GM19397 (cell line): ENCODE results near the gene CYSRT1.
"Not testable (repeated sequence)": the region's sequence is repeated elsewhere in the genome, so short reads cannot be mapped to it uniquely, and the experiment has no call there.

ENCODE experiments used
- ATAC-seq: cut with Tn5 transposase; IDR thresholded peaks from one replicate; pipeline ENCODE4 v1.9.1; 2021; ENCODE audit warnings: mild to moderate bottlenecking, moderate library complexity; ENCODE audit not compliant: unreplicated experiment

Gene CYSRT1

DNA sequence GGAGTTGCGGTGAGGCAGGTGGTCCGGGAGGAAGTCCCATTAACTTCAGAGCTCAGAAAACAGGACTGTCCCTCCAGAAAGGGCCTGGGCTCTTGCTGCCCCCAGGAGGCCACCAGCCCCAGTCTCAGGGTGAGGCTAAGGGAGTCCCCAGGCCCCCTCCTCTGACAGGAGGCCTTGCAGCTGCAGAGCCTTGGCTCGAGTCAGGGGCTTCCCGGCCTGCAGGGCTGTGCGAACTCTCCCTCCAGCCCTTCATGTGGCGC is 22.9 kb downstream of the CYSRT1 start:
- no peak for ATAC-seq

DNA sequence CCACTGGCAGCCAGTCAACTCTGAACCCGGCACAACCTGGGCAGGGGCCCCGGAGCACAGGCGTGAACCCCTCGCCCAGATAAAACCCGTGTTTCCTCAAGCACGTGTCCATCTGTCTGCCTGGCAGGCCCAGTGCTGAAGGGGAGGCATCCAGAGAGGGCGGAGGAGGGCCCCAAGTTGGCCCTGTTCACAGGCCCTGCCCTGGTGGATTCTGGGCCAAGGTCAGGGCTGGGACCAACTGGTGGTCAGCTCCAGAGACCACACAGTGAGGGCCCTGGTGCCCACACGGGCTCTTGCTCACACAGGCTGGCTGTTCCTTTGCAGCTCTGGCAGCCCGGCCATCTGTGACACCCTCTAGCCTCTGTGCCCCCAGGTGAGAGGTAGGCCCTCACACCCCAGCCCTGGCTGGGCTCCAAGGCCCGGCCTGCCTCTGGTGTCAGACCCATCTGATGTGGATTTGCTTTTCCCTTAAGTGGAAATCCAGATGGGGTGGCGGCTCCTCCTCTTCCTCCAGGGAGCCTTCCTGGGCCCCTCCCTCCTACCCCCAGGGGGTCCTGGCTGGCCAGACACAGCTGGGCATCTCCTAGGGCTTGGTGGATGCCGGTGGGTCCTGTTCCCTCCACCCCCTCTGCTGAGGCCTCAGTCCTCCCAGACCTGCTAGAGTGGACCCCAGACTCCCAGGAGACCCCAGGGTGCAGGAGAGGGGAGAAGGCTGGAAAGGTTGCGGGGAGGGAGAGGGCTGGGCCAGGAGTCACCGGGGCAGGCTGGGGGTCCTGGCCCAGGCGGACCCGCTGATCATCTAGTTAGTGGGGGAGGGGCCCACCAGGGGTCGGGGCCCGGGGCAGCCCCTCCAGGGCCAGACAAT is 25.6 kb downstream of the CYSRT1 start:
- ATAC-seq = no peak

DNA sequence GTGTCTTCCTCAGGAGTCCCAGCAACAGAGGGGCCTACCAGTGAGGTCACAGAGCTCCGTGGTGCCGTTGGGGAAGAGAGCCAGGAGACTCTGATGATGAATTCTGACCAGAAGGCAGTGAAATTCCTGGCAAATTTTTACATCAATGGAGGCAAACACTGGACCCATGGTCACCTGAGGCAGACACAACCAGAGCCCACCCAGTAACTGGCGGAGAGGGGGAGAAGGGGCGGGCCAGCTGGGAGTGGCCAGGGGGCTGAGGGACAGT is 26.2 kb downstream of the CYSRT1 start, which contains the start of gene STPG3:
TSS of gene STPG3 (plus strand) at position 93 of the 268 bp plus-strand sequence. CDS start at position 94, 1 bp downstream.
- no peak for ATAC-seq

DNA sequence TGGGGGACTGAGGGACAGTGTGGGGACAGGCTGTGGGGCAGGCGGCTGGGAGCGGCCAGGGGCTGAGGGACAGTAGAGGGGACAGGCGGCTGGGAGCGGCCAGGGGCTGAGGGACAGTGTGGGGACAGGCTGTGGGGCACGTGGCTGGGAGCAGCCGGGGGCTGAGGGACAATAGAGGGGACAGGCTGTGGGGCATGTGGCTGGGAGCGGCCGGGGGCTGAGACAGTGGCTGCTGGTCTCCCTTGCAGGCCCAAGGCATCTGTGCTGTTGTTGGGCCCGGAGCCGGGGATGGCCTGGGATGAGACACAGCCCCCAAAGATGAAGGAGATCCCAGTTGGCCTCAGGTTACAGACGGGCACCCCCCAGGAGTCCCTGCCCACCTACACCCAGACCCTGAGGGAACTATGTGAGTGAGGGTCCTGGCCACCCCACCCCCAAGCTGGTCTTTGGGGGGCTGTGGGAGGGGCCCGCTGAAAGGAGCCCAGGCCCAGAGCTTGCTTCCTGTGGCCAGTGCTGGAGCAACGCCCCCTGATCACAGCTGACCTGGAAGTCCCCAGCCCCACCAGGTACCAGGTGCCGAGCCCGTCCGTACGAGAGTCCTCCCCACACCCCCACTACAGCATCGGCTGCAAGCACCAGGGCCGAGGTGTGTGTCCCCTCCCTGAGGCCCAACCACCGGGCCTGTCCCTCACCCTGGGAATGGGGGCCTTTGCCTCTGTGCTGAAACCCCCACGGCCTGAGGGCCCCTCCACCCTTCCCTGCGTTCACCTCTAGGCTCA is 26.7 kb downstream of the CYSRT1 start:
- no peak for ATAC-seq

DNA sequence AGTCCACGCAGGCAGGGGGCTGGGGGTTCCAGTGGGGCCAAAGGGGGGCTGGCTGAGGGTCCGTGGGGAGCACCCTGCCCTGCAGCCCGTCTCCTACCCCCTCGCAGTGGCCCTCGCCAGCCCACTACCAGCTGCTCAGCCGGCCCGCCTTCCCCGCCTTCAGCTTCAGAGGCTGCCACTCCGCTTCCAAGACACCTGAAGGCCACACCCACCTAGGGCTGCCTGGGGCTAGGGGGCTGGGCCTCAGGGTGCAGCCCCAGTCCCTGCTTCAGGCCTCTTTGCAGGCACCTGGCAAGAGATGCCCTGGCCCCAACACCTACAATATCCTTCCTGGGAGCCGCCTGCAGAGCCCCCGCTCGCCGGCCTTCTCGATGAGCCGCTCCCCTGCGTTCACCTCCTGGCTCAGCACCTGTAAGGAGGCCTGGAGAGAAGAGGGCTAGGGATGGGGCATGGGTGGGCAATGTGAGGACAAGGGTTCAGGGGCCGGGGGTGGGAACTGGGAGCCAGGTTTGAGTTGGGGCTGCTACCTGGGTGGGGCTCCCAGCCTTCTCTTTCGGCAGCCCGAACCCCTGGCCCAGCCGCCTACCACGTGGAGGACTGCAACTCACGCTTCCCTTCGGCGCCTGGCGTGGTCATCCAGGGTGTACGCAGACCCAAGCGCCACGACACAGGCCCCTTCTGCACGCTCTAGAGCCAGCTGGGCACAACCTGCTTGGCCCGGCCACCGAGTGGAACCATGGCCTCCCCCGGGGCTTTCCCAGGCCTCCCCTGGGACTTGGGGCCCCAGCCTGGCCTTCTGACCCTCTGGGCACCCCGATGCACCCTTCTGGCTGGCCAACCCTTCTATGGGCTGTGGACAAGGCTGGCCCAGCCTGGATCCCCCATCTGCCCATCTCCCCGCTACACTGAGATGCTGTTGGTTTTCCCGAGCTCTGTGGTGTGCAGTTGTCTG is 27.9 kb downstream of the CYSRT1 start:
- ATAC-seq = no peak

DNA sequence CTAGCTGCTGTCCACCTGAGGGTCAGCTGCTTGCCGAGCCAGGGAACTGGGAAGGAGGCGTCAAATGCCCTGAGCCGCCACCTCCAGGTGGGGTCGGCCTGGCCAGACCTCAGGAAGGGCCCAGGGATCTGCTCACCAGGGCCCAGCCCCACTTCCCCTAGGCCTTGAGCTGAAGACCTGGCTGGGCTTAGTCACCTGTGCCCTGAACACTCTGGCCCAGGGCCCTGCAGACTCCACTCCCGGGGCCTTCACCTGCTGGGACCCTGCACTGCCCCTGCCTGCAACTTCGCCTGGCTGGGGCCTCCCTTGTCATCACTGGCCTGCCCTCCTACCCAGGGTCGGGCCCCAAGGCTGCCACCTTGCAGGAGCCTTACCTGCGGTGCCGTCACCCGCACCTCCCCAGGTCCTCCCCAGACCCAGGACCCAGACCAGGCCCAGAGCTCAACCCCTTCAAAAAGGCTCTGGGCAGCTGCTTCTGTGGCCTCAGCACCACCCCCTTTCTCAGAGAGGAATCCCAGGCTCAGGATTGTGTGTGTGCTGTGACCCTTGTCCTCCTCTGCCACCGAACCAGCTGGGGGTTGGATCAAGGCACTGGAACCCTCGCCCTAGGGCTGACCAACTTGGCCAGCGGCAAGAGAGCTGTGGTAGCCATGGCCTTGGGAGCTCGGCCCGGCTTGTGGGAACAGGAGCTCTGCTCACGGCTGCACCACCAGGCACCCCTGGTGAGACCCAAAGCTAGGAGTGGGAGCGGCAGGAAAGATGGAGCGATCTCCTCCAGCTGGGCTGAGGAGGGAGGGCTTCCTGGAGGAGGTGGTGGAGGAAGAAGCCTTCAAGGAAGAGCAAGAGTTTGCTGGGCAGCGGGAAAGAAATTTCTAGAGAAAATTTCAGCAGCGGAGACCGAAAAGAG is 29.0 kb downstream of the CYSRT1 start:
- no peak for ATAC-seq

DNA sequence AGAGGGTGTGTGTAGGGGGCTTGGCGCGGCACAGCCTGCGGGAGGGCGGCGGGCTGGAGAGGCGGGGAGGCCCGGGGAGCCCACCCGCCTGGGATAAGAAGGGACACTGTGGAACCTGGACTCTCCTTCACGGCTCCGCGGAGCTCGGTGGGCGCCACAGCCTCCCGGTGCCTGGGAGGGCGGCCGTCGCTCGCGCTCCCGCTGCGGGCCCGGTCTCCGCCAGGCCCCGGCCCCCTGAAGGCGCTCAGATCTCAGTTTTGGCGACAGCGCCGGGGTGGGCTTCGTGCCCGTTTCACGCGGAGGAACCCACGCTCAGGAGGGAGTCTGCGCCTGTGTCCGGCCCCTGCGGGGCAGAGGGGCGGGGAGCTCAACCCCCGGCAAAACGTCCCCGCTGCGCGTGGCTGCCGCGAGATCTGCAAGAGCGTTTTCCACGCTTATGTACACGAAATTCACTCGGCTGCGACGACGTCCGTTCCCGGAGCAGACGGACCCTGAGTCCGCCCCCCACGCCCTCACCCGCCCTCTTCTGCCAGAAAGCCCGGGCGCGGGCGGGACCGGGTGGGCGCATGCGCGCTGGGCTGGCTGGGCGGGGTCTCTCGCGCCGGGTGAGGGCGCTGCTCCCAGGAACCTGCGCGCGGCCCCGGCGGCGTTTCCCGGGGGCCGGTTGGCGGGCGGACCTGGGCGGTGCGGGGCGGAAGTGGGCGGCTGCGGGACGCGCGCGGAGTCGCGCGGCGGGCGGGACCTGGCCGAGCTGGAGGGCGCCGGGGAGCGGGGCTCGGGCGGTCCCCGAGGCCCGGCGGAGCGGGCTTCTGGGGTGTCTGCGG is 29.9 kb downstream of the CYSRT1 start, which contains the start of gene NELFB:
TSS of gene NELFB (plus strand) at position 704 of the 824 bp plus-strand sequence.
- ATAC-seq = peak; percentile 88

DNA sequence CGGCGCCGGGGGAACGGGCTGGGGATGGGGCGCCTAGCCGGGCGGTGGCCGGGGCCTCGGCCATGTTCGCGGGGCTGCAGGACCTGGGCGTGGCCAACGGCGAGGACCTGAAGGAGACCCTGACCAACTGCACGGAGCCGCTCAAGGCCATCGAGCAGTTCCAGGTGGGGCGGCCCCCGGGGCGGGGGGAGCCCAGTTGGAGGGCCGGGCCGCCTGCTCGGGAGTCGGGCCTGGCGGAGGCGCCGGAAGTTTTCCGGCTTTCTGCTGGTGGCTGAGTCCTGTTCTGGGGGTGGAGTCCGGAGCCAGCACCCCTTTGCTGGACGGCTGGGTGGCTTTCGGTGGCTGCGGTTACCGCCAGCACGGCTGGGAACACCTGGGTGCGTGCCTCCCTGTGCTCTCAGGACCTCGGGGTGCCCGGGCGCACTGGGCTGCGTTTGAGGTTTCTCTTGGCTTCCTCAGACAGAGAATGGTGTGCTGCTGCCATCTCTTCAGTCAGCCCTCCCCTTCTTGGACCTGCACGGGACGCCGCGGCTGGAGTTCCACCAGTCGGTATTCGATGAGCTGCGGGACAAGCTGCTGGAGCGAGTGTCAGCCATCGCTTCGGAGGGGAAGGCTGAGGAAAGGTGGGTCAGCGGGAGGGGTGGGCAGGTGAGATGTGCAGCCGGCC is 30.6 kb downstream of the CYSRT1 start:
- ATAC-seq = no peak

DNA sequence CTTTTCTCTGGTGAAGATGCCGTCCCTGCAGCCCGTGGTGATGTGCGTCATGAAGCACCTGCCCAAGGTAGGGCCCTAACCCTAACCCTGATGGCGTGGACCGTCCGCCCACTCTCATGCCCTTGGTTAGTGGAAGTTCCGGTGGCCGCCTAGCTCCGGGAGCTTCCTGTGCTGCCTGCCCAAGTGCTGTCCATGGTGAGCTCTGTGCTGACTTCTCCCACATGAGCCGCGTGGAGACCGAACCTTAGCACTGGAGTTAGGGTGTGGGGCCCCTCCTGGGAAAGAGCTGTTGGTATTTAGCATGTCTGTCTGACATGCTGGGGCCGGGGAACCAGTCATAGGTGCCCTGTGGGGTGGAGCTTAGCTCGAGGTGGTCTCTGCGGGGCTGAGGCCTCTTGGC is 31.4 kb downstream of the CYSRT1 start:
- no peak for ATAC-seq

DNA sequence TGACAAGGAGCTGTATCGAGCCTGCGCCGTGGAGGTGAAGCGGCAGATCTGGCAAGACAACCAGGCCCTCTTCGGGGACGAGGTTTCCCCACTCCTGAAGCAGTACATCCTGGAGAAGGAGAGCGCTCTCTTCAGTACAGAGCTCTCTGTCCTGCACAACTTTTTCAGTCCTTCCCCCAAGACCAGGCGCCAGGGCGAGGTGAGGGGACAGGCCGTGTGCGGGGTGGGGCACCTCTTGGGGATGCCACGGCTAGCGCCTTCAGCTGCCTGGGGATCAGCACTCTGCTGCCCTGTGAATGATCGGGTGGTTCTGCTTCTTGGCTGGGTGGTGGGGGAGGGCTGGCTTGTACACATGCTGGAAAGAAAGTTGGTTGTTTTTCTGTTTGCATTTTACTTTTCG is 31.9 kb downstream of the CYSRT1 start:
- ATAC-seq = no peak

DNA sequence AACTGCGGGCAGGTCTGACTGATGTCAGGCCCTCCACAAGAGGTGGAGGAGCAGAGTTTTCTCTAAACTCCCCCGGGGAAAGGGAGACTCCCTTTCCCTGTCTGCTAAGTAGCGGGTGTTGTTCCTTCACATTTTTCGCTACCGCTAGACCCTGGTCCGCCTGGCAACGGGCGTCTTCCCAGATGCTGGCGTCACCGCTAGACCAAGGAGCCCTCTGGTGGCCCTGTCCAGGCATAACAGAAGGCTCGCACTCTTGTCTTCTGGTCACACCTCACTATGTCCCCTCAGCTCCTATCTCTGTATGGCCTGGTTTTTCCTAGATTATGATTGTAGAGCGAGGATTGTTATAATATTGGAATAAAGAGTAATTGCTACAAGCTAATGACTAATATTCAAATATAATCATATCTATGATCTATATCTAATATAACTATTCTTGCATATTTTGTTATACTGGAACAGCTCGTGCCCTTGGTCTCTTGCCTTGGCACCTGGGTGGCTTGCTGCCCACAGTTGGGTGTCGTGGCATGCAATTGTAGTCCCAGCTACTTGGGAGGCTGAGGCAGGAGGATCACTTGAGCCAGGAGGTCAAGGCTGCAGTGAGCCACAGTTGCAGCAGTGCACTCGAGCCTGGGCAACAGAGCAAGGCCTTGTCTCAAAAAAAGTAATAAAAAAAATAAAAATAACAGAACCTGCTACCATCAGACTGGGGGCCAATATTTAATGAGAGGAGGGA is 37.4 kb downstream of the CYSRT1 start:
- ATAC-seq = not testable (repeated sequence)

DNA sequence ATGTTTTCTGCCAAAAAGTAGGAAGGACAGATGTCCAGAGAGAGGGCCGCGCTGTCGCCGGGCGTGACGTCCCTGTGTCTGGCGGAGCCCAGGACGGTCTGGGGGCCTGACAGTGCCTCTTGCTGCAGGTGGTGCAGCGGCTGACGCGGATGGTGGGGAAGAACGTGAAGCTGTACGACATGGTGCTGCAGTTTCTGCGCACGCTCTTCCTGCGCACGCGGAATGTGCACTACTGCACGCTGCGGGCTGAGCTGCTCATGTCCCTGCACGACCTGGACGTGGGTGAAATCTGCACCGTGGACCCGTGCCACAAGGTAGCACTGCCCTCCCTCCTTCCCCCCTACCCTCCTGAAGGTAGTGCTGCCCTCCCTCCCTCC is 37.9 kb downstream of the CYSRT1 start:
- ATAC-seq = no peak

DNA sequence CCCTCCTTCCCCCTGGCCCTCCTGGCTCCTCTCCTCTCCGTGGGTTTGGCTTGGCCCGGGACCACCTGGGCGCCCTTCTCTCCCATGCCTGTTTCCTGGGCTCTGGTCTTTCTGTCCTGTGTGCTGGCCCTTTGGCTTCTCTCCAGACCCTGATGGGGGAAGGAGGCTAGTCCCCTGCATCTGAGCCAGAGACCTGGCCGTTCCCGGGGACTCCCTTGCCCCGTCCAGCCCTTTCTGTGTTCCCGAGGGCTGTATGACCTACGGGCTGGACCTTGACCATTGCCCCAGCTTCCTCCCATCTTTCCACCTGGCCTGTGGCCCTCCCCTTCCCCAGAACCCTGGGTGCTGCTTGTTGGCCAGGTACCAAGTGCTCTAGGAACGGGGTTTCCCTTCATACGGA is 38.5 kb downstream of the CYSRT1 start:
- ATAC-seq = no peak

DNA sequence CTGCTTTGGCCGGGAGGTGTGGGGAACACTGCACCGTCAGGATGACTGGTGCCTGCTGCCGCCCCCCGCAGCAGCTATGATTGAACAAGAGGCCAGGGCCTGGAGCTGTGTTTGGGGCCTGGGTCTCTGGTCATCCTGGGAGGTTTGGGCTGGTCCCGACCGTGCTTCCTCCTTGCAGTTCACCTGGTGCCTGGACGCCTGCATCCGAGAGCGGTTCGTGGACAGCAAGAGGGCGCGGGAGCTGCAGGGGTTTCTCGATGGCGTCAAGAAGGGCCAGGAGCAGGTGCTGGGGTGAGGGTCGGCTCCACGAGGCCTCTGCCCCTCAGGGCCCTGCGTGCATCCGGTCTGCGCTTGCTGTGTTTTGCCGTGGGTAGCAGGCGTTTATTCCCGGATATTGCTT is 39.1 kb downstream of the CYSRT1 start:
- no peak for ATAC-seq

DNA sequence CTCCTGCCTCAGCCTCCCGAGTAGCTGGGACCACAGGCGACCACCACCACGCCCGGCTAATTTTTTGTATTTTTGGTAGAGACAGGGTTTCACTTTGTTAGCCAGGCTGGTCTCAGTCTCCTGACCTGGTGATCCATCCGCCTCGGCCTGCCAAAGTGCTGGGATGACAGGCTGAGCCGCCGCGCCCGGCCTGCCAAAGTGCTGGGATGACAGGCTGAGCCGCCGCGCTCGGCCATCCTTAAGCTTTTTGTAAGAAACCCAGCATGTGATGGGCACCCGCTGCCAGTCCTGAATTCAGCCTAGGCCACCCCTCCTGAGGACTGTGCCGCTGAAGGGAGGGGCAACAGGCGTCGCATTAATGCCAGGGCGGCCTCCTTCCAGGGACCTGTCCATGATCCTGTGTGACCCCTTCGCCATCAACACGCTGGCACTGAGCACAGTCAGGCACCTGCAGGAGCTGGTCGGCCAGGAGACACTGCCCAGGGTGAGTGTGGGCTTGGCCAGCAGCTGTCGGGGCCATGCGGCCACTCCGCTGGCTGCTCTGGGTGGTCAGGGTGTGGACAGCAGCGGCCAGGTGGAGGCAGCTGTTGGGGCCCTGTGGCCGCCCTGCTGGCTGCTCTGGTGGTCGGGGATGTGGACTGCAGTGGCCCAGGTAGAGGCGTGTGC is 40.7 kb downstream of the CYSRT1 start:
- no peak for ATAC-seq

DNA sequence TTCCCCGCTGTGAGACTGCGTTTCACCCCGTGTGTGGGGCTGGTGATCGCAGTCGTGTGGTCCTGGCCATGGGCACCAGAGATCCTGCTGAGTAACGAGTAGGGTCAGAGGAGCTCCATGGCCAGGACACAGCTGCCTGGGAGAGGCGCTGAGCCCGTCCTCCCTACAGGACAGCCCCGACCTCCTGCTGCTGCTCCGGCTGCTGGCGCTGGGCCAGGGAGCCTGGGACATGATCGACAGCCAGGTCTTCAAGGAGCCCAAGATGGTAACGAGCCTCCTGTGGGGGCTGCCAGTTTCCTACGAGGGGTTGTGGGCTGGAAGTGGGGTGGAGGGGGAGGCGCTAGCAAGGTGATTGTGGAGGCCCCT is 41.2 kb downstream of the CYSRT1 start:
- ATAC-seq = no peak

DNA sequence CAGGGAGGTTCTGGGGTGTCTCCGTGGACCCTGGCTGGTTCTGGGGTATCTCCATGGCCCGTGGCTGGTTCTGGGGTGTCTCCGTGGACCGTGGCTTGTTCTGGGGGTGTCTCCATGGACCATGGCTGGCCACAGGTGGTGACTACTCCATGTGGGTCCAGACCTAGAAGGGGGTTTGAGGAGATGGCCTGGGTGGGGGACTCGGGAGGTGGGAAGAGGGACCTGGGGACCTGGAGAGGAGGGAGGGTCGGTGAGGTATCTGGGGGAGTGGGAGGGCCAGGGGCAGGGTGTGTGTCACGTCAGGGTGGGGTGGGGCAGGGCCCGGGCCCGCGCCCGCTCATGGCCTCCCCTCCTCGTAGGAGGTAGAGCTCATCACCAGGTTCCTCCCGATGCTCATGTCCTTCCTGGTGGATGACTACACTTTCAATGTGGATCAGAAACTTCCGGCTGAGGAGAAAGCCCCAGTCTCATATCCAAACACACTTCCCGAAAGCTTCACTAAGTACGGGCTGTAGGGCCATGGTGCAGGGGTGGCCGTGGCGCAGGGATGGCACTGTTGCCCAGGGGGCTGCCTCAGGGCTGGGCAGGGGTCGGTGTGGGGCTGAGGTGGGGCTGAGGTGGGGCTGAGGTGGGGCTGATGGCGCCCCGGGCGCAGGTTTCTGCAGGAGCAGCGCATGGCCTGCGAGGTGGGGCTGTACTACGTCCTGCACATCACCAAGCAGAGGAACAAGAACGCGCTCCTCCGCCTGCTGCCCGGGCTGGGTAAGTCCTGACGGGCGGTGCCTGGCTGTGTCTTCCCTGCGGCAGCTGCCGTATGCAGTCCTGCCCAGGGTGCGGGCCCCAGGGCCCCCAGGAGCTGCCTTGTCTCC is 41.8 kb downstream of the CYSRT1 start:
- no peak for ATAC-seq
